K562 (cell line): ENCODE measurements around the gene ST6GALNAC1. TPM values are rescaled to one million over a fixed set of nuclear protein-coding genes. Genes with fewer than 3 reads are reported as not detected.

Source experiments
- HEY1 ChIP-seq: fragments of 250-450 bp; sonication (Bioruptor Pico); IDR thresholded peaks from 2 replicates; pipeline ENCODE4 v1.5.0; 2020; ENCODE audit warnings: mild to moderate bottlenecking, moderate library complexity, borderline replicate concordance
- HMG20B ChIP-seq: fragments of 250-450 bp; sonication (Bioruptor Pico); IDR thresholded peaks from 2 replicates; pipeline ENCODE4 v1.5.0; 2021; ENCODE audit warnings: mild to moderate bottlenecking
- KAT2B ChIP-seq: IDR thresholded peaks from one replicate; pipeline ENCODE4 v1.6.1; 2012; ENCODE audit warnings: low read depth, mild to moderate bottlenecking, control low read depth, inconsistent platforms, low read length, moderate library complexity
- KDM5B ChIP-seq: fragments of 200-600 bp; sonication (generic); IDR thresholded peaks from 2 replicates; pipeline ENCODE4 v1.6.1; 2012; ENCODE audit warnings: low read depth, mild to moderate bottlenecking, moderate library complexity, low read length, control low read depth, inconsistent platforms; ENCODE audit not compliant: insufficient replicate concordance
- POLR2A ChIP-seq: fragments of 450-650 bp; conservative IDR thresholded peaks from 2 replicates; pipeline ENCODE4 v1.6.1; 2016
- RBM14 ChIP-seq: fragments of 200-400 bp; formaldehyde crosslinking; IDR thresholded peaks from 2 replicates; pipeline ENCODE4 v1.6.1; 2018; ENCODE audit warnings: low read depth, mild to moderate bottlenecking, low read length, moderate library complexity, borderline replicate concordance; ENCODE audit not compliant: insufficient read depth
- RUNX1 ChIP-seq: sonication (generic); IDR thresholded peaks from 2 replicates; pipeline ENCODE4 v1.6.1; 2016; ENCODE audit warnings: antibody characterized with exemption, low read depth
- SIRT6 ChIP-seq: IDR thresholded peaks from one replicate; pipeline ENCODE4 v1.6.1; 2012; ENCODE audit warnings: low read depth, mild to moderate bottlenecking, control low read depth, inconsistent platforms, low read length, moderate library complexity
- SRSF9 ChIP-seq: fragments of 200-400 bp; formaldehyde crosslinking; IDR thresholded peaks from 2 replicates; pipeline ENCODE4 v1.6.1; 2017; ENCODE audit warnings: low read depth, low read length, borderline replicate concordance
- ZNF408 ChIP-seq: fragments of 250-450 bp; sonication (Bioruptor Pico); IDR thresholded peaks from 2 replicates; pipeline ENCODE4 v1.4.0; 2020; ENCODE audit warnings: low read depth, mild to moderate bottlenecking, moderate library complexity
- ZNF75A ChIP-seq: fragments of 450-650 bp; formaldehyde crosslinking; IDR thresholded peaks from 2 replicates; pipeline ENCODE4 v1.4.0; 2020; ENCODE audit warnings: mild to moderate bottlenecking
- polyA plus RNA-seq, 8 experiments: library from polyadenylated mRNA; depleted of rRNA in 4 of 8; stranded (reverse) in 5 of 8; unstranded in 3 of 8; fragments of >200 nt; fragmentation: Nextera tagmentation in 2 of 8; fragmentation: Illumina TruSeq in 1 of 8; extraction: Ambion mirVana in 2 of 8; extraction: Trizol in 1 of 8; gene quantifications; 2 replicates each; pipeline versions ENCODE4 v1.2.1 to v1.2.3, GENCODE V29; 2011 to 2014; ENCODE audit warnings: inconsistent platforms in 1 of 8, missing spikeins in 1 of 8
- total RNA-seq, 7 experiments: library from RNA; depleted of rRNA in 6 of 7; stranded (reverse); fragments of >200 nt in 6 of 7; fragmentation: Illumina TruSeq in 2 of 7; extraction: Trizol in 2 of 7; gene quantifications; 2 replicates each; pipeline versions ENCODE4 v1.2.1 to v1.2.3, GENCODE V29; 2011 to 2021; ENCODE audit warnings: low replicate concordance in 1 of 7
- TF ChIP-seq, protein P1 (sequence below): sonication (generic); formaldehyde crosslinking; IDR thresholded peaks from 2 replicates; pipeline ENCODE4 v1.8.0; 2023; ENCODE audit warnings: missing genetic modification reagents, mild to moderate bottlenecking, borderline replicate concordance
- TF ChIP-seq, protein P2 (sequence below): fragments of 200-800 bp; sonication (Bioruptor generic); IDR thresholded peaks from 2 replicates; pipeline ENCODE4 v1.6.1; 2017; ENCODE audit warnings: missing genetic modification characterization, missing compliant biosample characterization
- TF ChIP-seq, protein P3 (sequence below): fragments of 450-650 bp; conservative IDR thresholded peaks from 2 replicates; pipeline ENCODE4 v1.6.1; 2016; ENCODE audit warnings: missing genetic modification characterization, low read depth, mild to moderate bottlenecking, missing compliant biosample characterization, moderate library complexity
- TF ChIP-seq, protein P4 (sequence below): sonication (generic); formaldehyde crosslinking; IDR thresholded peaks from 2 replicates; pipeline ENCODE4 v1.8.1; 2023; ENCODE audit warnings: mild to moderate bottlenecking, missing genetic modification reagents, moderate library complexity
- TF ChIP-seq, protein P5 (sequence below), 2 experiments: fragments of 450-650 bp in 1 of 2; sonication (generic) in 1 of 2; formaldehyde crosslinking in 1 of 2; IDR thresholded peaks in 1 of 2; conservative IDR thresholded peaks in 1 of 2; 2 replicates each; pipeline versions ENCODE4 v1.6.1 to v1.8.1; 2016 to 2023; ENCODE audit warnings: mild to moderate bottlenecking in 2 of 2, moderate library complexity in 2 of 2, inconsistent platforms in 1 of 2, missing genetic modification reagents in 1 of 2

The ST6GALNAC1 gene
- total and polyA plus RNA-seq, 9 of the 15 experiments (the other 6 are each of a cell fraction or from before 2014, with no cell fraction given), result 20.6 to 68.4 (median 50.5) TPM

DNA sequence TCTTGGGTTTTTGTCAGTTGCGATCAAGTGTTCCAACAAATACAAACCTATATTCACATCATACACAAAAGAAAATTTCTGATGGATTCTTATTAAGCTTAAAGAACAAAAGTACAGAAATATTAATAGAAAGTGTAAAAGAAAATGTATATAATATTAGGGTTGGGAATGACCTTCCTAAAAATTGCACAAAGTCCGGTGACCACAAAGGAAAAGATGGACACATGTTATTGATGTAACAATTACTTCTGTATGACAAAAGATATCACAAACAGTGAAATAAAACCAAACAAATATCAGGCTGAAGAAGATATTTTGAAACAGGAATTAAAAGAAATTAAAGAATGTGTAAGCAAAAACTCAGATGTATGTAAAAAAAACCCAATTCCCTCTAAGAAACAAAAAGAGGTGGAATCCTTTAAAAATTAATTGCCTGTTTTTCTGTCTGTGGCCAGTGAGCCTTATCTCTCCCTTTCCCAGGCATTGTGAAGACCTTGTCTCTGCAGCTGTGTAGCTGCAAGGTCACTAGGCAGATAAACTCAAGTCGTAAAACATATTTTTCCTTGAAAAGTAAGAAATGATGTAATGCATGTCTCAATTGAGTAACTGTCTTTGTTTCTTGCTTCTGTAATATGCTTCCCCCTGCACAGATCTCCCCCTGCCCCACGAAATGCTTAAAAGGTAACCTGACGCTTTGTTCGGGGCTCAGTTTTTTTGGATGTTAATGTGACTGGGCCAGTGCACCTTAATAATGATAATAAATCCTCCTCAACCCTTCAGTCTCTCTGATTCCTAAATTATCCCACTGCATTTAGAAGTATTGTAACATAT lies 2.8 kb downstream of the ST6GALNAC1 start (continued):
- TF ChIP-seq, protein P1, sequence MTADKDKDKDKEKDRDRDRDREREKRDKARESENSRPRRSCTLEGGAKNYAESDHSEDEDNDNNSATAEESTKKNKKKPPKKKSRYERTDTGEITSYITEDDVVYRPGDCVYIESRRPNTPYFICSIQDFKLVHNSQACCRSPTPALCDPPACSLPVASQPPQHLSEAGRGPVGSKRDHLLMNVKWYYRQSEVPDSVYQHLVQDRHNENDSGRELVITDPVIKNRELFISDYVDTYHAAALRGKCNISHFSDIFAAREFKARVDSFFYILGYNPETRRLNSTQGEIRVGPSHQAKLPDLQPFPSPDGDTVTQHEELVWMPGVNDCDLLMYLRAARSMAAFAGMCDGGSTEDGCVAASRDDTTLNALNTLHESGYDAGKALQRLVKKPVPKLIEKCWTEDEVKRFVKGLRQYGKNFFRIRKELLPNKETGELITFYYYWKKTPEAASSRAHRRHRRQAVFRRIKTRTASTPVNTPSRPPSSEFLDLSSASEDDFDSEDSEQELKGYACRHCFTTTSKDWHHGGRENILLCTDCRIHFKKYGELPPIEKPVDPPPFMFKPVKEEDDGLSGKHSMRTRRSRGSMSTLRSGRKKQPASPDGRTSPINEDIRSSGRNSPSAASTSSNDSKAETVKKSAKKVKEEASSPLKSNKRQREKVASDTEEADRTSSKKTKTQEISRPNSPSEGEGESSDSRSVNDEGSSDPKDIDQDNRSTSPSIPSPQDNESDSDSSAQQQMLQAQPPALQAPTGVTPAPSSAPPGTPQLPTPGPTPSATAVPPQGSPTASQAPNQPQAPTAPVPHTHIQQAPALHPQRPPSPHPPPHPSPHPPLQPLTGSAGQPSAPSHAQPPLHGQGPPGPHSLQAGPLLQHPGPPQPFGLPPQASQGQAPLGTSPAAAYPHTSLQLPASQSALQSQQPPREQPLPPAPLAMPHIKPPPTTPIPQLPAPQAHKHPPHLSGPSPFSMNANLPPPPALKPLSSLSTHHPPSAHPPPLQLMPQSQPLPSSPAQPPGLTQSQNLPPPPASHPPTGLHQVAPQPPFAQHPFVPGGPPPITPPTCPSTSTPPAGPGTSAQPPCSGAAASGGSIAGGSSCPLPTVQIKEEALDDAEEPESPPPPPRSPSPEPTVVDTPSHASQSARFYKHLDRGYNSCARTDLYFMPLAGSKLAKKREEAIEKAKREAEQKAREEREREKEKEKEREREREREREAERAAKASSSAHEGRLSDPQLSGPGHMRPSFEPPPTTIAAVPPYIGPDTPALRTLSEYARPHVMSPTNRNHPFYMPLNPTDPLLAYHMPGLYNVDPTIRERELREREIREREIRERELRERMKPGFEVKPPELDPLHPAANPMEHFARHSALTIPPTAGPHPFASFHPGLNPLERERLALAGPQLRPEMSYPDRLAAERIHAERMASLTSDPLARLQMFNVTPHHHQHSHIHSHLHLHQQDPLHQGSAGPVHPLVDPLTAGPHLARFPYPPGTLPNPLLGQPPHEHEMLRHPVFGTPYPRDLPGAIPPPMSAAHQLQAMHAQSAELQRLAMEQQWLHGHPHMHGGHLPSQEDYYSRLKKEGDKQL (CRISPR knock-in tag), result no peak
- TF ChIP-seq KDM5B (no peak), ZNF75A (CRISPR knock-in tag) (no peak), HEY1 (CRISPR knock-in tag) (peak; percentile 53; the same call in 1 of the 2 replicates), SIRT6 (no peak), ZNF408 (no peak), SRSF9 (no peak), RUNX1 (peak; percentile 50; the same call in 1 of the 2 replicates), KAT2B (no peak), RBM14 (no peak), HMG20B (no peak), POLR2A (no peak)
- TF ChIP-seq, protein P2, sequence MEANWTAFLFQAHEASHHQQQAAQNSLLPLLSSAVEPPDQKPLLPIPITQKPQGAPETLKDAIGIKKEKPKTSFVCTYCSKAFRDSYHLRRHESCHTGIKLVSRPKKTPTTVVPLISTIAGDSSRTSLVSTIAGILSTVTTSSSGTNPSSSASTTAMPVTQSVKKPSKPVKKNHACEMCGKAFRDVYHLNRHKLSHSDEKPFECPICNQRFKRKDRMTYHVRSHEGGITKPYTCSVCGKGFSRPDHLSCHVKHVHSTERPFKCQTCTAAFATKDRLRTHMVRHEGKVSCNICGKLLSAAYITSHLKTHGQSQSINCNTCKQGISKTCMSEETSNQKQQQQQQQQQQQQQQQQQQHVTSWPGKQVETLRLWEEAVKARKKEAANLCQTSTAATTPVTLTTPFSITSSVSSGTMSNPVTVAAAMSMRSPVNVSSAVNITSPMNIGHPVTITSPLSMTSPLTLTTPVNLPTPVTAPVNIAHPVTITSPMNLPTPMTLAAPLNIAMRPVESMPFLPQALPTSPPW (CRISPR knock-in tag), result peak; percentile 70
- TF ChIP-seq, protein P3, sequence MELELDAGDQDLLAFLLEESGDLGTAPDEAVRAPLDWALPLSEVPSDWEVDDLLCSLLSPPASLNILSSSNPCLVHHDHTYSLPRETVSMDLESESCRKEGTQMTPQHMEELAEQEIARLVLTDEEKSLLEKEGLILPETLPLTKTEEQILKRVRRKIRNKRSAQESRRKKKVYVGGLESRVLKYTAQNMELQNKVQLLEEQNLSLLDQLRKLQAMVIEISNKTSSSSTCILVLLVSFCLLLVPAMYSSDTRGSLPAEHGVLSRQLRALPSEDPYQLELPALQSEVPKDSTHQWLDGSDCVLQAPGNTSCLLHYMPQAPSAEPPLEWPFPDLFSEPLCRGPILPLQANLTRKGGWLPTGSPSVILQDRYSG (tag), result no peak
- TF ChIP-seq, protein P4, sequence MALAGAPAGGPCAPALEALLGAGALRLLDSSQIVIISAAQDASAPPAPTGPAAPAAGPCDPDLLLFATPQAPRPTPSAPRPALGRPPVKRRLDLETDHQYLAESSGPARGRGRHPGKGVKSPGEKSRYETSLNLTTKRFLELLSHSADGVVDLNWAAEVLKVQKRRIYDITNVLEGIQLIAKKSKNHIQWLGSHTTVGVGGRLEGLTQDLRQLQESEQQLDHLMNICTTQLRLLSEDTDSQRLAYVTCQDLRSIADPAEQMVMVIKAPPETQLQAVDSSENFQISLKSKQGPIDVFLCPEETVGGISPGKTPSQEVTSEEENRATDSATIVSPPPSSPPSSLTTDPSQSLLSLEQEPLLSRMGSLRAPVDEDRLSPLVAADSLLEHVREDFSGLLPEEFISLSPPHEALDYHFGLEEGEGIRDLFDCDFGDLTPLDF (CRISPR knock-in tag), result no peak; the same call in 1 of the 2 replicates
- TF ChIP-seq, protein P5, sequence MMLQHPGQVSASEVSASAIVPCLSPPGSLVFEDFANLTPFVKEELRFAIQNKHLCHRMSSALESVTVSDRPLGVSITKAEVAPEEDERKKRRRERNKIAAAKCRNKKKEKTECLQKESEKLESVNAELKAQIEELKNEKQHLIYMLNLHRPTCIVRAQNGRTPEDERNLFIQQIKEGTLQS (IDR thresholded peaks at IDR 0.05), result peak; percentile 96
- TF ChIP-seq, protein P5 (CRISPR knock-in tag; conservative IDR thresholded peaks at IDR 0.05), result no peak
